ENCODE measurements around the gene CCDC107.

CCDC107 gene

GRCh38 chr9:35679091-35679490, 21.0 kb downstream of the CCDC107 start:
- Histone ChIP-seq H3K36me3 (ENCODE audit: control insufficient read depth, insufficient read depth, low read length, severe bottlenecking) (peaks cover 26% of the 10 kb centered on the region), H3K9ac (ENCODE audit: low read length) (no peak overlapping the region), H3K4me1 (ENCODE audit: control insufficient read depth, insufficient read depth, low read length) (peaks cover 8% of the 10 kb centered on the region), H3K4me3 (ENCODE audit: low read length) (no peak overlapping the region), H3K9me3 (ENCODE audit: control insufficient read depth, low read length) (no peaks in the 10 kb centered on the region), H3K27me3 (replicated peaks; ENCODE audit: control insufficient read depth, insufficient read depth, low read length) (no peaks in the 10 kb centered on the region)
- DNase-seq (ENCODE audit: low read depth) = no peak

- Histone ChIP-seq H3K27me3 (replicated peaks; ENCODE audit: control insufficient read depth, insufficient read depth, low read length) (no peaks in the 10 kb centered on the region), H3K4me3 (ENCODE audit: low read length) (no peak overlapping the region), H3K9ac (ENCODE audit: low read length) (no peak overlapping the region), H3K4me1 (ENCODE audit: control insufficient read depth, insufficient read depth, low read length) (peaks cover 8% of the 10 kb centered on the region), H3K36me3 (ENCODE audit: control insufficient read depth, insufficient read depth, low read length, severe bottlenecking) (peaks cover 33% of the 10 kb centered on the region), H3K9me3 (ENCODE audit: control insufficient read depth, low read length) (no peaks in the 10 kb centered on the region)
- DNase-seq (ENCODE audit: low read depth) = no peak
Measured at GRCh38 chr9:35679766-35680330, 21.8 kb downstream of the CCDC107 start.

- Histone ChIP-seq H3K36me3 (ENCODE audit: control insufficient read depth, insufficient read depth, low read length, severe bottlenecking) (peaks cover 40% of the 10 kb centered on the region), H3K4me1 (ENCODE audit: control insufficient read depth, insufficient read depth, low read length) (peaks cover 8% of the 10 kb centered on the region), H3K4me3 (ENCODE audit: low read length) (no peak overlapping the region), H3K9ac (ENCODE audit: low read length) (no peak overlapping the region), H3K9me3 (ENCODE audit: control insufficient read depth, low read length) (no peaks in the 10 kb centered on the region), H3K27me3 (replicated peaks; ENCODE audit: control insufficient read depth, insufficient read depth, low read length) (no peaks in the 10 kb centered on the region)
- no peak for DNase-seq (ENCODE audit: low read depth)
Measured at GRCh38 chr9:35680331-35681105, 22.4 kb downstream of the CCDC107 start.

GRCh38 chr9:35681341-35682002, 23.4 kb downstream of the CCDC107 start:
- Histone ChIP-seq H3K9ac (ENCODE audit: low read length) (no peak overlapping the region), H3K4me3 (ENCODE audit: low read length) (no peak overlapping the region), H3K9me3 (ENCODE audit: control insufficient read depth, low read length) (no peaks in the 10 kb centered on the region), H3K27me3 (replicated peaks; ENCODE audit: control insufficient read depth, insufficient read depth, low read length) (no peaks in the 10 kb centered on the region), H3K4me1 (ENCODE audit: control insufficient read depth, insufficient read depth, low read length) (peaks cover 10% of the 10 kb centered on the region), H3K36me3 (ENCODE audit: control insufficient read depth, insufficient read depth, low read length, severe bottlenecking) (peaks cover 43% of the 10 kb centered on the region)
- no peak for DNase-seq (ENCODE audit: low read depth)

GRCh38 chr9:35682051-35682450, 24.0 kb downstream of the CCDC107 start:
- Histone ChIP-seq H3K36me3 (ENCODE audit: control insufficient read depth, insufficient read depth, low read length, severe bottlenecking) (peaks cover 43% of the 10 kb centered on the region), H3K27me3 (replicated peaks; ENCODE audit: control insufficient read depth, insufficient read depth, low read length) (no peaks in the 10 kb centered on the region), H3K4me3 (ENCODE audit: low read length) (no peak overlapping the region), H3K9ac (ENCODE audit: low read length) (no peak overlapping the region), H3K9me3 (ENCODE audit: control insufficient read depth, low read length) (no peaks in the 10 kb centered on the region), H3K4me1 (ENCODE audit: control insufficient read depth, insufficient read depth, low read length) (peaks cover 16% of the 10 kb centered on the region)
- DNase-seq (ENCODE audit: low read depth) = no peak

GRCh38 chr9:35682520-35683315, 24.6 kb downstream of the CCDC107 start:
- Histone ChIP-seq H3K9me3 (ENCODE audit: control insufficient read depth, low read length) (no peaks in the 10 kb centered on the region), H3K9ac (ENCODE audit: low read length) (no peak overlapping the region), H3K4me1 (ENCODE audit: control insufficient read depth, insufficient read depth, low read length) (peaks cover 22% of the 10 kb centered on the region), H3K36me3 (ENCODE audit: control insufficient read depth, insufficient read depth, low read length, severe bottlenecking) (peaks cover 47% of the 10 kb centered on the region), H3K4me3 (ENCODE audit: low read length) (no peak overlapping the region), H3K27me3 (replicated peaks; ENCODE audit: control insufficient read depth, insufficient read depth, low read length) (no peaks in the 10 kb centered on the region)
- no peak for DNase-seq (ENCODE audit: low read depth)

GRCh38 chr9:35683323-35683722, 25.2 kb downstream of the CCDC107 start:
- Histone ChIP-seq H3K4me3 (ENCODE audit: low read length) (no peak overlapping the region), H3K9ac (ENCODE audit: low read length) (no peak overlapping the region), H3K27me3 (replicated peaks; ENCODE audit: control insufficient read depth, insufficient read depth, low read length) (no peaks in the 10 kb centered on the region), H3K9me3 (ENCODE audit: control insufficient read depth, low read length) (no peaks in the 10 kb centered on the region), H3K36me3 (ENCODE audit: control insufficient read depth, insufficient read depth, low read length, severe bottlenecking) (peaks cover 53% of the 10 kb centered on the region), H3K4me1 (ENCODE audit: control insufficient read depth, insufficient read depth, low read length) (peaks cover 28% of the 10 kb centered on the region)
- no peak for DNase-seq (ENCODE audit: low read depth)

- Histone ChIP-seq H3K36me3 (ENCODE audit: control insufficient read depth, insufficient read depth, low read length, severe bottlenecking) (peaks cover 54% of the 10 kb centered on the region), H3K4me1 (ENCODE audit: control insufficient read depth, insufficient read depth, low read length) (peaks cover 39% of the 10 kb centered on the region), H3K9ac (ENCODE audit: low read length) (peak overlapping the region; percentile 43), H3K27me3 (replicated peaks; ENCODE audit: control insufficient read depth, insufficient read depth, low read length) (no peaks in the 10 kb centered on the region), H3K9me3 (ENCODE audit: control insufficient read depth, low read length) (no peaks in the 10 kb centered on the region), H3K4me3 (ENCODE audit: low read length) (no peak overlapping the region)
- DNase-seq (ENCODE audit: low read depth) = no peak
Measured at GRCh38 chr9:35684921-35685320, 26.8 kb downstream of the CCDC107 start.

GRCh38 chr9:35685506-35685905, 27.4 kb downstream of the CCDC107 start:
- peaks cover 39% of the 10 kb centered on the region for H3K4me1 ChIP-seq (ENCODE audit: control insufficient read depth, insufficient read depth, low read length)
- DNase-seq (ENCODE audit: low read depth) = no peak
- peaks cover 54% of the 10 kb centered on the region for H3K36me3 ChIP-seq (ENCODE audit: control insufficient read depth, insufficient read depth, low read length, severe bottlenecking)

GRCh38 chr9:35686222-35687203, 28.4 kb downstream of the CCDC107 start:
- Histone ChIP-seq H3K9me3 (ENCODE audit: control insufficient read depth, low read length) (no peaks in the 10 kb centered on the region), H3K36me3 (ENCODE audit: control insufficient read depth, insufficient read depth, low read length, severe bottlenecking) (peaks cover 54% of the 10 kb centered on the region), H3K4me1 (ENCODE audit: control insufficient read depth, insufficient read depth, low read length) (peaks cover 42% of the 10 kb centered on the region), H3K4me3 (ENCODE audit: low read length) (peak overlapping the region; percentile 89), H3K27me3 (replicated peaks; ENCODE audit: control insufficient read depth, insufficient read depth, low read length) (no peaks in the 10 kb centered on the region), H3K9ac (ENCODE audit: low read length) (peak overlapping the region; percentile 98)
- peak; percentile 42 for DNase-seq (ENCODE audit: low read depth)

More at GRCh38 chr9:35685506-35685905, 27.4 kb downstream of the CCDC107 start:
- Histone ChIP-seq H3K9ac (ENCODE audit: low read length) (peak overlapping the region; percentile 39), H3K9me3 (ENCODE audit: control insufficient read depth, low read length) (no peaks in the 10 kb centered on the region), H3K4me3 (ENCODE audit: low read length) (no peak overlapping the region), H3K27me3 (replicated peaks; ENCODE audit: control insufficient read depth, insufficient read depth, low read length) (no peaks in the 10 kb centered on the region)
